IPS-18a (cell line): Measurements from ENCODE around the gene TXNDC12.
"Not testable (repeated sequence)": the region's sequence is repeated elsewhere in the genome, so short reads cannot be mapped to it uniquely, and the experiment has no call there.

Experiments
- H3K27ac ChIP-seq: one replicate; pipeline ENCODE4 v1.5.1; 2013; ENCODE audit warnings: low read length
- H3K27me3 ChIP-seq: one replicate; pipeline ENCODE4 v1.6.1; 2013; ENCODE audit warnings: mild to moderate bottlenecking, low read length; ENCODE audit not compliant: control insufficient read depth, insufficient read depth
- H3K36me3 ChIP-seq: one replicate; pipeline ENCODE4 v1.6.1; 2013; ENCODE audit warnings: low read depth, low read length; ENCODE audit not compliant: control insufficient read depth
- H3K4me1 ChIP-seq: one replicate; pipeline ENCODE4 v1.6.1; 2013; ENCODE audit warnings: low read depth, low read length; ENCODE audit not compliant: control insufficient read depth
- H3K4me3 ChIP-seq: one replicate; pipeline ENCODE4 v1.5.1; 2013; ENCODE audit warnings: low read length
- H3K9ac ChIP-seq: one replicate; pipeline ENCODE4 v1.6.1; 2013; ENCODE audit warnings: mild to moderate bottlenecking, low read length, moderate library complexity
- H3K9me3 ChIP-seq: one replicate; pipeline ENCODE4 v1.6.1; 2013; ENCODE audit warnings: low read depth, low read length; ENCODE audit not compliant: control insufficient read depth

TXNDC12 gene

DNA sequence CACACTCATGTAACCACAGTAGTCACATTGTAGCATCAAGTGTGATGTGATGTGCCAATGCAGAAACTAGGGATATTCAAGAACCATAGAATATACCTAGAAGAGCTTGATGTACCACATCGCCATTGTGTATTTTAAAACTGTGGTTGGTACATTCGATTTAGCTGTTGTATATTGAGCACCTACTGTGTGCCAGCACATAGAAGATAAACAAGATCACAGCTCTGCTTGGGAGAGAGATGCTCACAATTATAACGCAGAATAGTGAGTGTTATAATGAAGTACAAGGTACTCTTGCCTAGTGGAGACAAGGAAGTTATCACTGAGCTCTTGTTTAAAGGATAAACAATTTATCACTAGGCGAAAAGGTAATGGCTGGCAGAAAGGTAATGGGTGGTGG lies 5.8 kb upstream of the TXNDC12 start:
- H3K4me1 ChIP-seq: peaks cover 12% of the 10 kb centered on the region
- no peaks in the 10 kb centered on the region for H3K9me3 ChIP-seq
- peaks cover 53% of the 10 kb centered on the region for H3K36me3 ChIP-seq
- no peaks in the 10 kb centered on the region for H3K27me3 ChIP-seq
- H3K4me3 ChIP-seq: no peak overlapping the region
- H3K27ac ChIP-seq: no peak overlapping the region
- no peak overlapping the region for H3K9ac ChIP-seq

DNA sequence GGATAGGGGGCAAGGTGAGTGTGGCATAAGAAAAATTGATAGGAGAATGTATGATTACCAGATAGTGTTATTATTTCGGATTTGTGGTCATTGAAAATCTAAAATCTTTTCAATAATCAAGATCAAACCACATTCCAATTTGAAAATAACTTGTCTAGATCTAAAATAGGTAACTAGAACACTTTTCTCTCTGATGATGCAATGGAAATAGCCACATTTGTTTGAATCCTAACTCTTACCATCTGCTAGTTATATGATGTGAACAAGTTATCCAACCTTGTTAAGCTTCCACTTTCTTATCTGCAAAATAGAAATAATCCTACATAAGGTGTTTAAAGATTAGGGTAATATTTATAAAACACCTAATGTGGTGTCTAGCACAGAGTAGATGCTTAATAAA lies 4.9 kb upstream of the TXNDC12 start:
- Histone ChIP-seq H3K9ac (no peak overlapping the region), H3K4me1 (peaks cover 12% of the 10 kb centered on the region), H3K27me3 (no peaks in the 10 kb centered on the region), H3K36me3 (peaks cover 44% of the 10 kb centered on the region), H3K9me3 (no peaks in the 10 kb centered on the region), H3K4me3 (no peak overlapping the region), H3K27ac (no peak overlapping the region)

DNA sequence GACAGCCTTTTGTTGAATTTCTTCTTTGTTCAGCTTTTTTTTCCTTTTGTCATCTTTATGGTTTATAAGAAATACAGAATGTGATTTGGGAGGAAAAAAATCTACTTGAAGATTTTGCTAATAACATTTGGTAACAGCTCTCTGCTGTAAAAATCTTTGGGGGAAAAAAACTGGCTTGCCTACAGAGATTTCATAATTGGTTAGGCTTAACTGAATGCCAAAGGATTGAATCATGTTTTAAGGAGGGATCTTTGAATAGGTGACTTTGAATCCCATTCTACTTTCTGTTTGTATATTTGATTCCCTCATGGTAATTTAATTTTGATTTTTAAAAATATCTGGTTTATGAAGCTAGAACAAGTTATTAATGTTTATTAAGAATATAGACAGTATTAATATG lies 4.3 kb upstream of the TXNDC12 start:
- Histone ChIP-seq H3K9me3 (no peaks in the 10 kb centered on the region), H3K9ac (no peak overlapping the region), H3K27ac (no peak overlapping the region), H3K4me3 (no peak overlapping the region), H3K27me3 (no peaks in the 10 kb centered on the region), H3K4me1 (peaks cover 12% of the 10 kb centered on the region), H3K36me3 (peaks cover 38% of the 10 kb centered on the region)

GRCh38 chr1:52057876-52058415 lies 3.0 kb upstream of the TXNDC12 start:
- H3K36me3 ChIP-seq: peaks cover 25% of the 10 kb centered on the region
- peak overlapping the region; percentile 99 for H3K4me3 ChIP-seq
- peaks cover 17% of the 10 kb centered on the region for H3K4me1 ChIP-seq
- no peak overlapping the region for H3K27ac ChIP-seq
- H3K27me3 ChIP-seq: no peaks in the 10 kb centered on the region
- H3K9me3 ChIP-seq: no peaks in the 10 kb centered on the region
- H3K9ac ChIP-seq: peak overlapping the region; percentile 99

DNA sequence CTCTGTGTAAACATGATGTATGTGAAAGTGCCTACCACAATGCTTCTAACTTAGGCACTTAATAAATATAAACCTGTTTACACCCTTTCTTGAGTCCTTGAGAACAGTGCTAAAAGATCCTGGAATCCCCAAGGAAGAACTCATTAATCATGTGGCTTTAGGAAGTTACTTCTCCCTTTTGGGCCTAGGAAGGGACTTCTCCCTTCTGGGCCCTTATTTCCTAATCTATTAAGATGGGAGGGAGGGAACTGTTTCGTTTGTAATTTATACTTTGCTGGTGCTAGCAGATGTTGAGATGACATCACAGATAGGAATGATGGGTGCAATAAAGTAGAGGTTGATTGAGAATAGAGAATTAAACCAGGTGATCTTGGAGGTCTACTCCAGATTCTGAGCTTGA lies 2.3 kb upstream of the TXNDC12 start:
- H3K9me3 ChIP-seq: no peaks in the 10 kb centered on the region
- H3K36me3 ChIP-seq: peaks cover 20% of the 10 kb centered on the region
- H3K27ac ChIP-seq: peak overlapping the region; percentile 25
- no peaks in the 10 kb centered on the region for H3K27me3 ChIP-seq
- peak overlapping the region; percentile 99 for H3K9ac ChIP-seq
- H3K4me3 ChIP-seq: peak overlapping the region; percentile 99
- peaks cover 17% of the 10 kb centered on the region for H3K4me1 ChIP-seq

DNA sequence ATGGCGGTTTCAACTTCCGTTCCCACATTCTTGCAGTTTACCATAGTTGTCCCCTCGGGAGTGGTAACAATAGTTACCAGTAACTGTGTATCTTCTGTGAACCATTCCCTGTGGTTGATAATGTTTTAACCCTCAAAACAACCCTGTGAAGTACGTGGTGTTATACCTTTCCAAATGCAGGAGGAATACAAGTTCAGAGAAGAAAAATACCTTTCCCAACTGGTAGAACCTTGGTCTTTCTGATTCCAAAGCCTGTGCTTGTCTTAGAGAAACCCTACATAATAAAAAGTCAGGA lies 1.9 kb upstream of the TXNDC12 start:
- Histone ChIP-seq H3K9ac (peak overlapping the region; percentile 99), H3K27me3 (no peaks in the 10 kb centered on the region), H3K27ac (peak overlapping the region; percentile 25), H3K36me3 (peaks cover 22% of the 10 kb centered on the region), H3K9me3 (no peaks in the 10 kb centered on the region), H3K4me1 (peaks cover 17% of the 10 kb centered on the region), H3K4me3 (peak overlapping the region; percentile 99)

- H3K27me3 ChIP-seq: no peaks in the 10 kb centered on the region
- peak within 1 kb of the TSS; percentile 89 for H3K27ac ChIP-seq
- peaks cover 26% of the 10 kb centered on the region for H3K36me3 ChIP-seq
- peak within 1 kb of the TSS; percentile 99 for H3K9ac ChIP-seq
- H3K9me3 ChIP-seq: no peaks in the 10 kb centered on the region
- peaks cover 17% of the 10 kb centered on the region for H3K4me1 ChIP-seq
- H3K4me3 ChIP-seq: peak within 1 kb of the TSS; percentile 99
These were observed 1.4 kb upstream of the TXNDC12 start, which contains the start of gene BTF3L4 for GRCh38 chr1:52056163-52056936. Gene BTF3L4 (plus strand): TSS chr1:52056295. CDS start chr1:52059848, 3,553 bp downstream.

DNA sequence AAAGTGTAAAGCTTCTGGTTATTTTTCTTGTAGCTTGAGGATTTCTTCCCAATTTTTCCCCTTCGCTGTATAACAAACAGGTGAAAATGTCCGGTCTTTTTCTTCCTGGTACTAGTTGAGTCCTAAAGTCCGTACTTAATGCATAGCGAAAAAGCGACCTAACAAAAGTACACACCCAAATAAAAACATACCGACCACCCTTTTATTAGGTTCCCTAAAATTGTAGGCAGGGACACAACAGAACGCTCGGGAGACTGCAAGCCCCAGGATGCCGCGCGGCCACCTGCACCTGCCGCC lies 823 bp upstream of the TXNDC12 start:
- H3K27me3 ChIP-seq: no peaks in the 10 kb centered on the region
- peak overlapping the region; percentile 89 for H3K27ac ChIP-seq
- peak overlapping the region; percentile 99 for H3K9ac ChIP-seq
- peaks cover 21% of the 10 kb centered on the region for H3K36me3 ChIP-seq
- H3K9me3 ChIP-seq: no peaks in the 10 kb centered on the region
- peaks cover 17% of the 10 kb centered on the region for H3K4me1 ChIP-seq
- peak overlapping the region; percentile 99 for H3K4me3 ChIP-seq

DNA sequence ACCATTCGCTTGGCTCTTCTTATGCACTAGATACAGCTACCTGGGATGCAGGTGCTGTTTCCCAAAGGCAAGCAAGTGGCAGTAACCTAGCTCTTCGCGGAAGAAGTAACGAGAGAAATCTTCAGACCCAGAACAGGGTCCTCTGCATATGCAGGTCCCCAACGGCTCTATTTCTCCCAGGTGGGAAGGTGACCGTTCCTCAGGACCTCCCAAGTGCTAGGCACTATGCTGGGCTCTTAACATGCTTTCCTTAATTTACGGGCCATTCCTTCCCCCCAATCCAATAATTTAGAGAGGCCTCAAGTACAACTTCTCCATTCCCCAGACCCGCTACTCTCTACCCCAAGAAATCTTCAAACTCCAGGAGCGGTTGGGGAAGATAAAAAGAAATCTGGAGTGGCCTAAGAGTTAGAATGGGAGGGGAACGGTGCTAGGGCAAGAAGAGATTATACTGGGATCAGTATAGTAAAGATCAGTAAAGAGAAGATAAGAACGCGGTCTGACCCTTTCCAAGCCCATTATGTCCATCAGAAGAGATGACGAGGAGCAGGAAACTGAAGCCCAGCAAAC lies 410 bp downstream of the TXNDC12 start:
- Histone ChIP-seq H3K27ac (no peak overlapping the region), H3K4me1 (peaks cover 17% of the 10 kb centered on the region)

DNA sequence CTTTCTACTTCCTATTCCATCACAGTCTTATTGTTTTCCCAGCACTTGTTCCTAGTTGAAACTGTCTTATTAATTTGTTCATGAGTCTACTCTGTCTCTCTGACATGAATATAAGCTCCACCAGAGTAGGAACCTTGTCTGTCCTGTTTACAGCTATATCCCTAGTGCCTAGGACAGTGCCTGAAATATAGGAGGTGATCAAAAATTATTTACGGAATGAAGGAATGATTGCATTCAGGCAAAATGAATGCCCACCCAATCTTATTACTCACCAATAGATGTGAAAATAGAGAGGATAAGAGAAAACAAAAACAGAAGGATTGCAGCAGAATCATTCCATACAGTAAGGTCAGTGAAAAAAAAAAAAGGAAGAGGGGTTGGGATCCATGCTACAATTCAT lies 1.1 kb downstream of the TXNDC12 start:
- H3K9ac ChIP-seq: peak overlapping the region; percentile 99
- H3K4me3 ChIP-seq: peak overlapping the region; percentile 99
- H3K27me3 ChIP-seq: no peaks in the 10 kb centered on the region
- H3K27ac ChIP-seq: no peak overlapping the region
- peaks cover 17% of the 10 kb centered on the region for H3K4me1 ChIP-seq
- H3K36me3 ChIP-seq: peaks cover 8% of the 10 kb centered on the region
- no peaks in the 10 kb centered on the region for H3K9me3 ChIP-seq

More for the DNA sequence above, 410 bp downstream of the TXNDC12 start:
- Histone ChIP-seq H3K9ac (peak overlapping the region; percentile 99), H3K27me3 (no peaks in the 10 kb centered on the region), H3K4me3 (peak overlapping the region; percentile 99), H3K36me3 (peaks cover 9% of the 10 kb centered on the region), H3K9me3 (no peaks in the 10 kb centered on the region)

- H3K4me3 ChIP-seq, H3K4me1 ChIP-seq, H3K27me3 ChIP-seq, H3K27ac ChIP-seq, H3K9ac ChIP-seq, H3K36me3 ChIP-seq, H3K9me3 ChIP-seq: not testable (repeated sequence)
These were observed 5.7 kb downstream of the TXNDC12 start for GRCh38 chr1:52049337-52049736.

DNA sequence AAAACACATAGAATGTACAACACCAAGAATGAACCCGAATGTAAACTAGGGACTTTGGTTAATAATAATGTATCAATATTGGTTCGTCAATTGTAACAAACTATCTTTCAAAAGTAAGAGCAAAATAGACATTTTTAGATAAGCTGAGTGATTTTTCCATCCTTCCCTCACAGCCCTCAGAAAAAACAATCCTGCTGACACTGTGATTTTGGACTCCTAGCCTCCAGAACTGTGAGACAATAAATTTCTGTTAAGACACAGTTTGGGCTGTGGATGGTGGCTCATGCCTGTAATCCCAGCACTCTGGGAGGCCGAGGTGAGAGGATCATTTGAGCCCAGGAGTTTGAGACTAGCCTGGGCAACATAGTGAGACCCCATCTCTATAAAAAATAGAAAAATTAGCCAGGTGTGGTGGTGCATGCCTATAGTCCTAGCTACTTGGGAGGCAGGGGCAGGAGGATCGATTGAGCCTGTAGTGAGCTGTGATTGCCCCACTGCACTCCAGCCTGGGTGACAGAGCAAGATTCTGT lies 9.3 kb downstream of the TXNDC12 start:
- H3K4me1 ChIP-seq, H3K4me3 ChIP-seq, H3K27me3 ChIP-seq, H3K9ac ChIP-seq, H3K36me3 ChIP-seq, H3K27ac ChIP-seq, H3K9me3 ChIP-seq: not testable (repeated sequence)
